Large intestine (tissue), 3 donors: Measurements from ENCODE around the gene SH3RF3. TPM values are rescaled to one million over a fixed set of nuclear protein-coding genes. Genes with fewer than 3 reads are reported as not detected.

Experiments
- DNase-seq, 2 donors: peaks; one replicate each; pipeline versions ENCODE4 v3.0.0 to v3.0.0-alpha.2; 2013
- H3K27ac ChIP-seq: one replicate; pipeline ENCODE4 v1.5.1; 2013; ENCODE audit warnings: low read length
- H3K27me3 ChIP-seq: 2 replicates; pipeline ENCODE4 v1.6.1; 2013; ENCODE audit warnings: low read length; ENCODE audit not compliant: control insufficient read depth, insufficient read depth
- H3K36me3 ChIP-seq: 2 replicates; pipeline ENCODE4 v1.6.1; 2013; ENCODE audit warnings: low read length; ENCODE audit not compliant: control insufficient read depth, insufficient read depth
- H3K4me1 ChIP-seq: one replicate; pipeline ENCODE4 v1.6.1; 2013; ENCODE audit warnings: low read length; ENCODE audit not compliant: control insufficient read depth, insufficient read depth
- H3K4me3 ChIP-seq: one replicate; pipeline ENCODE4 v1.5.1; 2013; ENCODE audit warnings: low read length
- H3K9me3 ChIP-seq: one replicate; pipeline ENCODE4 v1.6.1; 2013; ENCODE audit warnings: mild to moderate bottlenecking, low read depth, low read length, moderate library complexity; ENCODE audit not compliant: control insufficient read depth
- whole genome bisulfite sequencing: methylation state at CpG from one replicate; pipeline ENCODE4 v1.1.5; 2013; ENCODE audit warnings: low lambda C conversion rate; ENCODE audit not compliant: insufficient coverage; 5-methylcytosine and 5-hydroxymethylcytosine counted together
- polyA plus RNA-seq: library from polyadenylated mRNA; unstranded; fragments of 120-200 nt; gene quantifications from one replicate; pipeline ENCODE4 v1.2.1, GENCODE V29; 2013

The SH3RF3 gene
- polyA plus RNA-seq, 1 donor, result 3.0 TPM

DNA sequence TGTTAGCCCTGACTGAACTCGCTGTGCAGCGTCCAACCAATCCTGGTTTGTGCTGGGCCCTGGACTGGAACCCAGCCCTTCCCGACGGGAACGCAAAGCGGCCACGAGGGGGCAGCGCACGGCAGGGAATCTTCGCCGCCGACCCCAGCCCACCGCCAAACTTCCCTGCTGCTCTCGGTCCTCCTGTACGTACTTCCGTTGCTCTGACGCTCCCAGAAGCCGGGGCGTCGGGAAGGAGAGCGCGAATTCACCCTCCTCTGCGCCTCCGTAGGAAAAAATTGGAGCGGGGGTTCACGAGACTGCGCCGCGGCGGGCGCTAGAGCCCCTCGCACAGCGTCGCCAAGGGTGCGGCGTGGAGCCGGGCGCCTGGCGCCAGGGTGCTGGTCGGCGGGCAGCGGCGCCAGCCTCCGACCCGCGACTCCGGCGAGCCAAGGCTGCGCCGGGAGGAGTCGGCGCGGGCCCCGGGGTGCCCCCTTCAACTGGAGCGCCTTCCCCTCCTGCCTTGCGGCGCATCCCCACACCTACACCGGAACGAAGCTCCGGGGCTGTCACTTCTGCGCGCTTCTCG lies 873 bp upstream of the SH3RF3 start:
- H3K4me3 ChIP-seq, result peak overlapping the region; percentile 46

GRCh38 chr2:109129356-109129920 lies 433 bp downstream of the SH3RF3 start:
- peak in 1 of 2 donors; percentile 51 for DNase-seq
- no CpG with 5 or more reads among the region's 70 CpGs for WGBS
- H3K4me3 ChIP-seq, result peak overlapping the region; percentile 24

More for the DNA sequence above, 873 bp upstream of the SH3RF3 start:
- H3K4me1 ChIP-seq, result peaks cover 3% of the 10 kb centered on the region
- no peak overlapping the region for H3K27ac ChIP-seq
- H3K9me3 ChIP-seq, result peaks cover 4% of the 10 kb centered on the region
- DNase-seq, result peak; percentile 53 to 64
- WGBS, result no CpG with 5 or more reads among the region's 63 CpGs
- H3K27me3 ChIP-seq, result peaks cover 68% of the 10 kb centered on the region
- H3K36me3 ChIP-seq, result no peaks in the 10 kb centered on the region

DNA sequence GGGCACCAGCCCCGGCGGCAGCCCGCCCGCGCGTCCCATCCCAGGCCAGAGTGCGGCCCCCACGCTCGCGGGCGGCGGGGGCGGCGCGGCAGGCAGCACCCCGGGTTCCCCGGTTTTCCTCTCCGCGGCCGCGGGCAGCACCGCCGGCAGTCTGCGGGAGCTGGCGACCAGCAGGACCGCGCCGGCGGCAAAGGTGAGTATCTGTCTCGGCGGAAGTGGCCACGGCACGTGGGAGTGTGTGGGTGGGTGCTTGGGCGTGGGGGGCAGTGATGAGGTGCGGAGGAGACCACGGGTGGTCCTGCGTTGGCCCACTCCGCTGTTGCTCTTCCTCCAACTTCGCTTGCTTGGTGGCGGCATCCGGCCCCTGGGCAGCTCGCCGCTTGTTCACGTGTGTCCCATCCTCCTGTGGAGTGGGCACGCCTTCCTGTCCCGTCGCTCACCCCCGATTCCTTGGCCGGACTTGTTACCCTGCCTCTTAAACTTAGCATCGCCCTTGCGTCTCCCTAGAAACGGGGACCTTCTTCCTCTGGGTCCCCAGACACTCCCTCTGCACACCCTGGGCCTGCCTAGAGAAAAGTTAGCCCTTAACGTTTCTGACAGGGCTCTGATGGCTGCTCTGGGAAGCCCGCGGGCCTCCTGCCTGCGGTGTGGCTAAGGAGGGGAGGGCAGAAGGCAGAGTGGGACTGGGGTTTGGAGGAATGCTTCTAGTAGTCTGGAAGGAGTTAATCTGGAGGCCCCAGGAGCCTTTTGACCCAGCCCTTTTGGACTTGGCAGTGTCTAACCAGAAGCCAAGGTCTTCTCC lies 1.1 kb downstream of the SH3RF3 start:
- H3K4me1 ChIP-seq, result peaks cover 3% of the 10 kb centered on the region
- H3K27ac ChIP-seq, result no peak overlapping the region
- H3K27me3 ChIP-seq, result peaks cover 75% of the 10 kb centered on the region
- H3K9me3 ChIP-seq, result peaks cover 4% of the 10 kb centered on the region
- no CpG with 5 or more reads among the region's 56 CpGs for WGBS
- H3K36me3 ChIP-seq, result no peaks in the 10 kb centered on the region
- H3K4me3 ChIP-seq, result peak overlapping the region; percentile 24
- DNase-seq, result no peak

More at GRCh38 chr2:109129356-109129920, 433 bp downstream of the SH3RF3 start:
- Histone ChIP-seq H3K27ac (no peak overlapping the region), H3K9me3 (peaks cover 4% of the 10 kb centered on the region), H3K36me3 (no peaks in the 10 kb centered on the region), H3K4me1 (peaks cover 3% of the 10 kb centered on the region), H3K27me3 (peaks cover 71% of the 10 kb centered on the region)

DNA sequence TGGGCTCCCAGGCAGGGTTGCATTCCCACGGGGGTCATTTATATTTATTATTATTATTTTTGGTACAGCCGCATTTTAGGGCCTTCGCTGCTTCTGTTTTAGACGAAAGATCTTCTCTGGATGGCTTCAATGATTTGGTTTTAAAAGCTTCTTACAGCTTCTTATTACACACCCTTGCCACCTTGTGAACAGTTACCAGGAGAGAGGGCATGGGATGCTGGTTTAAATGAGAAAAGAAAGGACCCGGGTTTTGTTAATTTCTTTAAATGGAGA lies 1.7 kb downstream of the SH3RF3 start:
- H3K27ac ChIP-seq, result no peak overlapping the region
- peaks cover 79% of the 10 kb centered on the region for H3K27me3 ChIP-seq
- no peak for DNase-seq
- peak overlapping the region; percentile 24 for H3K4me3 ChIP-seq
- peaks cover 4% of the 10 kb centered on the region for H3K9me3 ChIP-seq
- 100% methylated on average over 1 of the region's 5 CpGs for WGBS
- H3K4me1 ChIP-seq, result peaks cover 3% of the 10 kb centered on the region
- H3K36me3 ChIP-seq, result no peaks in the 10 kb centered on the region

- H3K9me3 ChIP-seq, result peaks cover 4% of the 10 kb centered on the region
- no CpG with 5 or more reads among the region's 4 CpGs for WGBS
- H3K4me1 ChIP-seq, result peaks cover 3% of the 10 kb centered on the region
- H3K27ac ChIP-seq, result no peak overlapping the region
- H3K36me3 ChIP-seq, result no peaks in the 10 kb centered on the region
- no peak overlapping the region for H3K4me3 ChIP-seq
- no peak for DNase-seq
- H3K27me3 ChIP-seq, result peaks cover 74% of the 10 kb centered on the region
Observed at GRCh38 chr2:109131777-109132176, 2.8 kb downstream of the SH3RF3 start.

DNA sequence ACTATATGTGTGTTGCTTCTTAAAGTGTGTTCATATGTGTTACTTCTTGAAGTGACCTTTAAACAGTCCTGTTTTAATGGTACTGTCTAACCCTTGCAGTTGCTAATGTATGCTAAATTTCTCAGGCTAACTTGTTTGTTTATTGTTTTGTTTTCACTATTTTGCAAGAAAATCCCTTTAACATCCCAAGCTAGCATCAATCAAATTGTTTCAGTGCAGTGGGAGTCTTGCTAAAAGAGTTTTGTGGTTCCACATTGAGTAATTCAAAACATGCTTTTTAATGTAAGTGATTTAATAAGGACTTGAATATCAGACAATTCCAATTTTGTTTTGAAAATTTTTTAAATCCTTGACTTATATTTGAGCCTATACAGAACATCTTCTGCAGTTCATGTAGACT lies 3.6 kb downstream of the SH3RF3 start:
- Histone ChIP-seq H3K27ac (no peak overlapping the region), H3K27me3 (peaks cover 73% of the 10 kb centered on the region), H3K36me3 (no peaks in the 10 kb centered on the region), H3K4me3 (no peak overlapping the region), H3K9me3 (peaks cover 4% of the 10 kb centered on the region), H3K4me1 (peaks cover 3% of the 10 kb centered on the region)
- DNase-seq, result no peak

DNA sequence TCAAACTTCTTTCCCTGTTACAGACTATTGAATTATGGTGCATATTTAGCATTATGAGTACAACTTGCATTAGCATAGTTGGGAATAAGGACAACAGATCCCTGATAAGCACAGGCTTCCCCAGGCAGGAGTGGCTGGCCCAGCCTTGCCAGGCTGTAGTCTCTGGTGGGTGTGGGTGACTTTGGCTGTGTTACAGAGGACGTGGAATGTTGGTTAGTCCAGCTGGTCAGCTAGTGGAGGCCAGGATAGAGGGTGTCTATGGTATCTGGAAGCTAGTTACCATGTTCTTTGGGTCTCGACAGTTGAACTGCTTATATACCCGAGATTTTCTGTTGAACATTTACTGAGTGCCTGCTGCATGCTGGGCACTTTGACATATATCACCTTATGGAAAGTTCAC lies 4.7 kb downstream of the SH3RF3 start:
- Histone ChIP-seq H3K9me3 (peaks cover 1% of the 10 kb centered on the region), H3K36me3 (no peaks in the 10 kb centered on the region), H3K27me3 (peaks cover 62% of the 10 kb centered on the region), H3K27ac (no peak overlapping the region), H3K4me1 (no peaks in the 10 kb centered on the region), H3K4me3 (no peak overlapping the region)
- WGBS, result 100% methylated on average over 2 of the region's 3 CpGs
- DNase-seq, result no peak

GRCh38 chr2:109134741-109135358 lies 5.8 kb downstream of the SH3RF3 start:
- H3K4me1 ChIP-seq, result no peaks in the 10 kb centered on the region
- H3K27ac ChIP-seq, result no peak overlapping the region
- no peaks in the 10 kb centered on the region for H3K9me3 ChIP-seq
- DNase-seq, result no peak
- no CpG with 5 or more reads among the region's 8 CpGs for WGBS
- H3K36me3 ChIP-seq, result no peaks in the 10 kb centered on the region
- H3K4me3 ChIP-seq, result no peak overlapping the region
- H3K27me3 ChIP-seq, result peaks cover 57% of the 10 kb centered on the region

- H3K27me3 ChIP-seq, result peaks cover 50% of the 10 kb centered on the region
Observed at GRCh38 chr2:109135359-109136197, 6.6 kb downstream of the SH3RF3 start.

GRCh38 chr2:109136542-109136941 lies 7.5 kb downstream of the SH3RF3 start:
- 20% methylated on average over 1 of the region's 7 CpGs for WGBS
- H3K4me3 ChIP-seq, result no peak overlapping the region
- peaks cover 47% of the 10 kb centered on the region for H3K27me3 ChIP-seq
- no peaks in the 10 kb centered on the region for H3K9me3 ChIP-seq
- H3K36me3 ChIP-seq, result no peaks in the 10 kb centered on the region
- DNase-seq, result no peak
- H3K27ac ChIP-seq, result no peak overlapping the region
- no peaks in the 10 kb centered on the region for H3K4me1 ChIP-seq

More at GRCh38 chr2:109135359-109136197, 6.6 kb downstream of the SH3RF3 start:
- no peak overlapping the region for H3K4me3 ChIP-seq
- H3K4me1 ChIP-seq, result no peaks in the 10 kb centered on the region
- no peaks in the 10 kb centered on the region for H3K9me3 ChIP-seq
- no peak for DNase-seq
- no peak overlapping the region for H3K27ac ChIP-seq
- no peaks in the 10 kb centered on the region for H3K36me3 ChIP-seq
- 78% methylated on average over 2 of the region's 17 CpGs for WGBS
